Activated gamma-delta T cell (primary cell): Measurements from ENCODE around the gene ZIC2.
A peak's percentile ranks its signal among the peaks of the same experiment; 100 is the strongest.

ENCODE experiments used
- DNase-seq: peaks from one replicate; lab custom pipeline; 2025; lab: John Stamatoyannopoulos, UW

Gene ZIC2

GRCh38 chr13:99974296-99974938, 7.2 kb upstream of the ZIC2 start:
- no peak for DNase-seq

DNA sequence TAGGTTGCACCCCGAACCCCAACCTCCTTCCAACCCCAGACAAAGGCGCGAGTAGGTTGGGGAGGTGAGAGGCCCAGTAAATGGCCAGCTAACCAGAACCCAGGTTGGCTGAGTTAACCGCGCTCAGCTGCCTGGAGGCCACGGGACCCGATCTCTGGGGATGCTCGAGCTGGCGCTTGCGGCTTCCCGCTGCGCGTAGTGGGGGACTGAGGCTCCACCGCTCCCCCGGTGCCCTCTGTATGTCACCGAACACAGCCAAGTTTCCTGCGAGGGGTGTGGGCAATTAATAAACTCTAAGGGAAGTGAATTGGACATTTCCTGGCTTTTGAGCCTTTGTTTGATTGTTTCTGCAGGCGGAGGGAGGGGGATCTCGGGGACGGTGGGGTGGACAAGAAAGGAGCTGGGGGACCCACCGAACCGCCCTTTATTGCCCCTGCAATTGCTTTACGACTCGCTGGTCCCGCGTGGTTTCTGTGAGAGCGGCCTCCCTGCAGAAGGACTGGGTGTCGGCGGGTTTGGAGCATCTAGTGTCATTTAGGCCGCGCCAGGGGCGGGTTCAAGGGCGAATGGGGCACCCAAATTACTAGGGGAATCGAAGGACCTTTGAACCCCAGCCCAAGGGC, 6.5 kb upstream of the ZIC2 start:
- no peak for DNase-seq

DNA sequence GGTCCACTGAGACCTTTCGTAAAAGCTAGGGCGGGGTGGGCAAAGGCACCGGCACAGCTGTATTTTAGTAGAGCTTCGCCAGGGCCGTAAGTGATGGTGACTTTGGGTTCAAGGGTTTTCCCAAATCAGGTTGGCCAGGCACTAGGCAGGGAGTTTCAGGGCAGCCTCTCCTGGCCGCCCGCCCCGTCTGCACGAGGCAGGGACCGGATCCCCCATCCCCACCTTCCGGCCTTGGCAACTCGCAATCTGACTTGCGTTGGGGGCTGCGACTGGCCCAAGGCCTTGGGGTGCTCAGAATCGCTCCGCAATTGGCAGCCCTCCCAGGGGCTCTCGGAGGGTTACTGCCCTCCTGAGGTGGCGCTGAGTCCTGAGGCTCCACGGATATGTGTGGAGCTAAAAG, 6.0 kb upstream of the ZIC2 start:
- DNase-seq, result no peak

GRCh38 chr13:99976575-99976974, 5.0 kb upstream of the ZIC2 start:
- no peak for DNase-seq

DNA sequence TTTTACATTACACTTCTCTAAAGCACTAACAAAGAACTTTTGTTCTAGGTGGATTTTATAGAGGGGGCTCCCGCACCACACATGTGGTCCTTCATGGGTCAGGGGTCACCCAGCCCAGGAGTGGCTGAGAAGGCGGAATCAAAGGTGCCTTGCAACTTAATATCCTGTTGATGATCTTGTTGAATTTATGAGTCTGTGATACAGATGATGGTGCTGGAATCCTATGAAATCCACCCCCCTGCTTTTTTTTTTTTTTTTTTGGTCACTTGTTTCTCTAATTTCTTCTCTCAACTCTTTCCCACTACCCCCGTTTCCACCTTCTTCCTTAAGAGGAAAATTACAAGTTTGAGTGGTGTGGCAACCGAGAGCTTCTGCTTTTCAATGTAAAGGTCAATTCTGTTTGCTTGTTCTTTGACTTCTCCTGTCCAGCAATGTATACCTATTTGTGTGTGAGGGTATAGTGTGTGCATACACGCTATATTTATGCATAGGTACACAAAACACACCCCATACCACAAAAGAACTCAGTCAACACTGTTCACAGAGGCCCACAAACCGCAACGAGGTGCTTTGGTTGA, 4.2 kb upstream of the ZIC2 start:
- no peak for DNase-seq

GRCh38 chr13:99977912-99978798, 3.4 kb upstream of the ZIC2 start:
- no peak for DNase-seq

DNA sequence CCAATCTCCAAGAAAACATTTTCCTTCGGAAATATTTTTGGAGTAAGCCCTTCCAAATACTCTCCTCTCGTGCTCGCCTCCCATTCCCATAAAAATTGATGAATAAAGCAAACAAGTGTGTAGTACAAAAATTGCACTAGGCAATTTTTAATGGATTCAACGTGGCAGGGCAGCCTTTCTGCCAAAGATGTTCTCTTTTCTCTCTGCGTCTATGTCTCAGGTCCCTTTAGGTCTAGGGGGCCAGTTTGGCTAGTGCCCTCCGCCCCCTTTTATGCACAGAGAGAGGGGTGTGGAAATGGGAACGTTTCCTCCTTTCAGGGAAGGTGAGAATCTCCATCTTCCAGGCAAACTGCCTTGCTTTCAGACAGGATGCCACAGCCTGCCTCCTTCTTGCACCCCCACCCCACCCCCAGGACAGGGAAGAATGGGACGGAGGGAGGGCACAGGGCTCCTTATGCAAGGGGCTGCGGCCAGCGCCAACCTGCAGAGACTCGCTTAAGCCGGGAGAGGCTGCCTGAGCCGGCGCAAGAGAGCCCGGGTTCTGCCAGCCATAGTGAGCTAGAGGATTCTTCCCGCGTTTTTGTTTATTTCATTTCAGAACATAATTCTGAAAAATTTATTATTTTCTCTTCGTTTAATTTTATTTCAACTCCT, 2.7 kb upstream of the ZIC2 start:
- no peak for DNase-seq

DNA sequence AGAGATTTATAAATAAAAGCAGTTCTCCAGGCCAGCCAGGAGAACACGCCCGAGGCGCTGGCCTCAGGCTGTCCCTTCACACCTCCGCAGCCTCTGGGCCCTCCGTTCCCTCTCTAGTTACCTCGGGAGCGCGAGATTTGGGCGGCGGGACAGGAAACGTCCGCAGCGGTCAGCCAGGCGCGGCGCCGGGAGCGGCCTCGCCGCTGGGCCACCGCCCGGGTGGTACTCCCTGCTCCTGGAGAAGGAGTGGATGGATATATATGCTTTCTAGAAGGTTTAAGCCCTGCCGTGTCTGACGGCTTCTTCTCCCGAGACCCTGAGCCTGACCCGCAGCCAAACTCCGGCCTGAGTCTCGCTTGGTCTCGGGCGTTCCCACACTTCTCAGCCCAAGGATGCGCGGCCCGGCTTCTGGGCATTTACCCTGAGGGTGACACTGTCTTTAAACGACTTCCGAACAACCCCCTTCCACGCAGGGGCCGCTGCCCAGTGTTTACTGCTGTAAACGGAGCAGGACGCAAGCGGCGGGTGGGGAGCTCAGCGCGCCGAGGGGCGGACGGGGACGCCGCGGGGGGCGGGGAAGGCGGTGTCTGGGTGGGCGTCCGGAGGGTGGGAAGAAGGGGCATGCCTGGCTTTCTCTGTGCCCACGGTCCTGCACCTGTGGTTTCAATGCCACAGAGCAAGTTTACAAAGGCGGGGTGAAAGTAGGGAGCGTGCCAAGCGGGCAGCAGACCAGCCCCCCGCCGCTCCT, 2.0 kb upstream of the ZIC2 start:
- no peak for DNase-seq

GRCh38 chr13:99980201-99980823, 1.3 kb upstream of the ZIC2 start:
- peak; percentile 40 for DNase-seq

- peak; percentile 17 for DNase-seq
These were observed 505 bp upstream of the ZIC2 start for GRCh38 chr13:99980824-99981734.

- DNase-seq, result no peak
These were observed 599 bp downstream of the ZIC2 start for GRCh38 chr13:99982036-99982730.

- no peak for DNase-seq
These were observed 1.3 kb downstream of the ZIC2 start for GRCh38 chr13:99982731-99983498.

- no peak for DNase-seq
These were observed 2.2 kb downstream of the ZIC2 start for GRCh38 chr13:99983499-99984401.

- DNase-seq, result no peak
These were observed 3.1 kb downstream of the ZIC2 start for GRCh38 chr13:99984461-99985240.

DNA sequence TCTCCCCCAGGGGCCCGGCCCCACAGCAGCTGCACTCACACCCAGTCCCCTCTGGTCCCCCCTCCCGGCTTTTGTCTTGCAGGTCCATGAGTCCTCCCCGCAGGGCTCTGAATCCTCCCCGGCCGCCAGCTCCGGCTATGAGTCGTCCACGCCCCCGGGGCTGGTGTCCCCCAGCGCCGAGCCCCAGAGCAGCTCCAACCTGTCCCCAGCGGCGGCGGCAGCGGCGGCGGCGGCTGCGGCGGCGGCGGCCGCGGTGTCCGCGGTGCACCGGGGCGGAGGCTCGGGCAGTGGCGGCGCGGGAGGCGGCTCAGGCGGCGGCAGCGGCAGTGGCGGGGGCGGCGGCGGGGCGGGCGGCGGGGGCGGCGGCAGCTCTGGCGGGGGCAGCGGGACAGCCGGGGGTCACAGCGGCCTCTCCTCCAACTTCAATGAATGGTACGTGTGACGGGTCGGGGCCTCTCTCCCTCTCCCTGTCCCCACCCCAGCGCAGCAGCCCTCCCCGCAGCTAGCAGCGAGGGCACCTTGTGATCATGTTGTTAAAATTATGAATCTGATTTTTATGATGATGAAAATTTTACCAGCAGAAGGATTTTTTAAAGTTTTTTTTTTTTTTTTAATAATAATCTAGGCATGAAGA, 3.8 kb downstream of the ZIC2 start:
- no peak for DNase-seq
